Neural progenitor cell (in vitro differentiated cells): ENCODE results near the gene ATOX1.

Experiments
- EZH2phosphoT487 ChIP-seq: fragments of 200-600 bp; sonication (generic); IDR thresholded peaks from 2 replicates; pipeline ENCODE4 v1.6.1; 2017; ENCODE audit warnings: antibody characterized with exemption
- TF ChIP-seq, protein P1 (sequence below): fragments of 200-600 bp; sonication (generic); IDR thresholded peaks from 2 replicates; pipeline ENCODE4 v1.5.1; 2017; ENCODE audit warnings: antibody characterized with exemption, mild to moderate bottlenecking

DNA sequence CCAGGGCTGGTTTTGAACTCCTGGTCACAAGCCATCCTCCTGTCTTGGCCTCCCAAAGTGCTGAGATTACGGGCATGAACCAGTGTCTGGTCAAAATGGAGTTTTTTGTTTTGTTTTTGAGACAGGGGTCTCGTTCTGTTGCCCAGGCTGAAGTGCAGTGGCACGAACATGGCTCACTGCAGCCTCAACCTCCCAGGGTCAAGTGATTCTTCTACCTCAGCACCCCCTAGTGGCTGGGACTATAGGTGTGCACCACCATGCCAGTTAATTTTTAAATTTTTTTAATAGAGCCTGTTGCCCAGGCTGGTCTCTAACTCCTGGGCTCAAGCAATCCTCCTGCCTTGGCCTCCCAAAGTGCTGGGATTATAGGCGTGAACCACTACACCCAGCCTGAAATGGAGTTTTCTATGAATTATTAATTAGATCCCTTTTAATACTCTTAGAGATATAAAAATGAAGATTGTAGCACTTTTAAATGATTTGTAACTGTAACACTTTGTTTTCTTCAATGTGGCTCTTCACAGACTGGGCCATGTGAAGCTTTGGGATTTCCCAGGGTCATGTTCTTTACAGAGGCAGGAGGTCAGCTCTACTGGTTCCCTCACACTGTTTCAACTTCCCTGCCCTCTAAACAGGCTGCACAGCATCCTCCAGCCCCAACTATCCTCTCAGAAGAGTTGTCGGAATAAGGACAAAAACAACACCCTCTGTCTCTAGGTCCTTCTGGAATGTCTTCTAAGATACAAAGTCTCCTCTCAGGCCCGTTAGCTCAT, 39.0 kb downstream of the ATOX1 start:
- TF ChIP-seq, protein P1, sequence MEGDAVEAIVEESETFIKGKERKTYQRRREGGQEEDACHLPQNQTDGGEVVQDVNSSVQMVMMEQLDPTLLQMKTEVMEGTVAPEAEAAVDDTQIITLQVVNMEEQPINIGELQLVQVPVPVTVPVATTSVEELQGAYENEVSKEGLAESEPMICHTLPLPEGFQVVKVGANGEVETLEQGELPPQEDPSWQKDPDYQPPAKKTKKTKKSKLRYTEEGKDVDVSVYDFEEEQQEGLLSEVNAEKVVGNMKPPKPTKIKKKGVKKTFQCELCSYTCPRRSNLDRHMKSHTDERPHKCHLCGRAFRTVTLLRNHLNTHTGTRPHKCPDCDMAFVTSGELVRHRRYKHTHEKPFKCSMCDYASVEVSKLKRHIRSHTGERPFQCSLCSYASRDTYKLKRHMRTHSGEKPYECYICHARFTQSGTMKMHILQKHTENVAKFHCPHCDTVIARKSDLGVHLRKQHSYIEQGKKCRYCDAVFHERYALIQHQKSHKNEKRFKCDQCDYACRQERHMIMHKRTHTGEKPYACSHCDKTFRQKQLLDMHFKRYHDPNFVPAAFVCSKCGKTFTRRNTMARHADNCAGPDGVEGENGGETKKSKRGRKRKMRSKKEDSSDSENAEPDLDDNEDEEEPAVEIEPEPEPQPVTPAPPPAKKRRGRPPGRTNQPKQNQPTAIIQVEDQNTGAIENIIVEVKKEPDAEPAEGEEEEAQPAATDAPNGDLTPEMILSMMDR, result peak; percentile 57
- TF ChIP-seq EZH2phosphoT487, result no peak
